Adrenal gland (tissue), 12 donors: ENCODE results near the gene FAM78B. TPM values are rescaled to one million over a fixed set of nuclear protein-coding genes. Genes with fewer than 3 reads are reported as not detected.

Experiments used
- DNase-seq, 7 donors: peaks; one replicate each; pipeline ENCODE4 v3.0.0-alpha.2; 2019 to 2020
- H3K27ac ChIP-seq, 5 donors: fragments of 200-600 bp; sonication (generic) in 4 of 5; 1 replicate in 3 of 5; 2 replicates in 2 of 5; pipeline versions ENCODE4 v1.5.1 to v1.8.0; 2016 to 2020; ENCODE audit warnings: mild to moderate bottlenecking in 1 of 5
- H3K27me3 ChIP-seq: fragments of 200-600 bp; 2 replicates; pipeline ENCODE4 v1.8.0; 2021
- H3K36me3 ChIP-seq, 2 donors: fragments of 200-600 bp; replicated peaks in 1 of 2; 1 replicate in 1 of 2; 2 replicates in 1 of 2; pipeline versions ENCODE4 v1.5.1 to v1.8.0; 2018 to 2022
- H3K4me1 ChIP-seq, 2 donors: fragments of 200-600 bp; replicated peaks in 1 of 2; 1 replicate in 1 of 2; 2 replicates in 1 of 2; pipeline versions ENCODE4 v1.5.1 to v1.8.0; 2018 to 2021
- H3K4me3 ChIP-seq, 4 donors: fragments of 200-600 bp; sonication (generic) in 3 of 4; one replicate each; pipeline ENCODE4 v1.5.1; 2016 to 2018
- H3K9me3 ChIP-seq, 3 donors: fragments of 200-600 bp; sonication (generic) in 1 of 3; replicated peaks in 1 of 3; 1 replicate in 2 of 3; 2 replicates in 1 of 3; pipeline versions ENCODE4 v1.5.1 to v1.8.0; 2016 to 2021
- POLR2A ChIP-seq, 2 donors: fragments of 450-650 bp; IDR thresholded peaks; one replicate each; pipeline ENCODE4 v1.6.1; 2017; ENCODE audit warnings: antibody characterized with exemption in 2 of 2, mild to moderate bottlenecking in 2 of 2, moderate library complexity in 1 of 2
- WGBS, 4 donors: extraction: QIAGEN DNeasy Blood & Tissue Kit in 2 of 4; methylation state at CpG; one replicate each; pipeline versions ENCODE4 v1.1.5 to v1.1.7; 2013 to 2017; 5-methylcytosine and 5-hydroxymethylcytosine counted together
- intact Hi-C, 2 donors: fragments of 100-400 bp; cut with DNase I; formaldehyde crosslinking; loops; one replicate each; pipeline versions ENCODE4 v1.14.1 to v1.15.0; 2022 to 2023
- microRNA counts, 2 donors: library from miRNA; unstranded; fragments of <30 nt; microRNA quantifications; one replicate each; lab custom pipeline; 2016
- microRNA-seq, 3 donors: library from miRNA; unstranded; fragments of <30 nt; microRNA quantifications; one replicate each; pipeline ENCODE4, GENCODE V29; 2017 to 2020
- polyA plus RNA-seq, 3 donors: library from polyadenylated mRNA; stranded (reverse); fragments of 200-250 nt in 2 of 3; fragments of 350-450 nt in 1 of 3; fragmentation: Illumina TruSeq in 1 of 3; extraction: RNeasy Lipid Tissue Mini Kit (QIAGEN cat#74804) in 1 of 3; gene quantifications; one replicate each; pipeline ENCODE4 v1.2.3, GENCODE V29; 2013 to 2014
- small RNA-seq, 2 donors: library from RNA; depleted of rRNA; stranded (forward); fragments of <200 nt; gene quantifications; one replicate each; pipeline ENCODE3, GENCODE V24; 2016
- total RNA-seq, 9 donors: library from RNA; depleted of rRNA in 4 of 9; stranded (reverse); fragments of >200 nt in 4 of 9; fragments of 120-200 nt in 1 of 9; fragmentation: NEBNext Ultra II Directional in 1 of 9; extraction: Animal tissue kit (Norgen Biotek cat#: 25700) in 1 of 9; gene quantifications; one replicate each; pipeline versions ENCODE4 v1.1.0 to v1.2.4, GENCODE V29; 2013 to 2023
- TF ChIP-seq, protein P1 (sequence below), 6 experiments: fragments of 450-650 bp in 4 of 6; fragments of 200-600 bp in 2 of 6; sonication (generic) in 1 of 6; IDR thresholded peaks; 1 replicate in 5 of 6; 2 replicates in 1 of 6; pipeline versions ENCODE4 v1.5.1 to v1.8.0; 2016 to 2021; ENCODE audit warnings: antibody characterized with exemption in 6 of 6, mild to moderate bottlenecking in 2 of 6, moderate library complexity in 1 of 6
- donor health status: healthy with polysubstance abuse.
- donor health status: Bipolar disorder and iron deficiency.
- donor health status: DM: yes; HTN: yes; CAD: no.
- donor health status: DM: no; HTN: no; CAD: no.
- donor health status: DM: no; HTN: no; CAD: no.
- donor health status: DM: yes; HTN: yes; CAD: no.

The FAM78B gene
- total and polyA plus RNA-seq, 12 donors: 0.28 to 3.5 (median 0.98) TPM

DNA sequence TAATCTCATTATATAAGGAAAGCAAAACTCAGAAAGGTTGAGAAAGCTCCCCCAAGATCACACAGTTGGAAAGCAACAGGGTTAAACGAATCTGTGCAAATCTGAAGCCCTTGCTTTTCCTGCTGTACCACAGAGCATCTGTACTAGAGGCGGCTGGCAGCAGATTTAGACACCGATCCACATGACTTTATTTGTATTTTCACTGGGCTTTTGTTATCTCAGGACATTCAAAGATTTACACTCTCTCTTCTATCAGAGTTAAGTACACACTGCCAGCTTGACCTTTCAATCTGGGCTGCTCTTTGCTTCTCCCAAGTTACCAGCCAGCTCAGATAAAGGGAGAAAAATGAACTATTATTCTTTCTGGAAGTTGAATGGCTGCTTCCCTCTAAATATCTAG lies 146.6 kb downstream of the FAM78B start:
- Histone ChIP-seq H3K27me3 (no peaks in the 10 kb centered on the region), H3K36me3 (no peaks in the 10 kb centered on the region), H3K4me1 (no peaks in the 10 kb centered on the region), H3K9me3 (no peaks in the 10 kb centered on the region), H3K4me3 (no peak overlapping the region), H3K27ac (no peak overlapping the region)
- intact Hi-C loops: no loop called here
- TF ChIP-seq POLR2A (IDR thresholded peaks at IDR 0.05): no peak
- TF ChIP-seq, protein P1, sequence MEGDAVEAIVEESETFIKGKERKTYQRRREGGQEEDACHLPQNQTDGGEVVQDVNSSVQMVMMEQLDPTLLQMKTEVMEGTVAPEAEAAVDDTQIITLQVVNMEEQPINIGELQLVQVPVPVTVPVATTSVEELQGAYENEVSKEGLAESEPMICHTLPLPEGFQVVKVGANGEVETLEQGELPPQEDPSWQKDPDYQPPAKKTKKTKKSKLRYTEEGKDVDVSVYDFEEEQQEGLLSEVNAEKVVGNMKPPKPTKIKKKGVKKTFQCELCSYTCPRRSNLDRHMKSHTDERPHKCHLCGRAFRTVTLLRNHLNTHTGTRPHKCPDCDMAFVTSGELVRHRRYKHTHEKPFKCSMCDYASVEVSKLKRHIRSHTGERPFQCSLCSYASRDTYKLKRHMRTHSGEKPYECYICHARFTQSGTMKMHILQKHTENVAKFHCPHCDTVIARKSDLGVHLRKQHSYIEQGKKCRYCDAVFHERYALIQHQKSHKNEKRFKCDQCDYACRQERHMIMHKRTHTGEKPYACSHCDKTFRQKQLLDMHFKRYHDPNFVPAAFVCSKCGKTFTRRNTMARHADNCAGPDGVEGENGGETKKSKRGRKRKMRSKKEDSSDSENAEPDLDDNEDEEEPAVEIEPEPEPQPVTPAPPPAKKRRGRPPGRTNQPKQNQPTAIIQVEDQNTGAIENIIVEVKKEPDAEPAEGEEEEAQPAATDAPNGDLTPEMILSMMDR (IDR thresholded peaks at IDR 0.05): no peak
- 5 to 16% (median 10%) methylated on average over 3 of the region's 3 CpGs for WGBS, 4 donors
- DNase-seq: no peak

MicroRNAs within 50 kb of the gene (microRNA counts, 767-probe panel; counts per million panel counts)
- microRNA hsa-miR-921 (lab: Ali Mortazavi, UCI): 0 counts per million in 2 donors

Small RNAs within 50 kb of the gene (microRNA-seq; reads per million reads assigned to microRNA genes)
- gene MIR921: 0 reads per million in 3 donors

Small RNAs within 50 kb of the gene (small RNA-seq; reads per million reads assigned to genes)
- gene MIR921: 0 reads per million in 2 donors
- 0 reads per million in 2 donors for gene RNA5SP64
